HG02885 (cell line): Measurements from ENCODE around the gene ESR2.
A peak's percentile ranks its signal among the peaks of the same experiment; 100 is the strongest.

Experiments
- ATAC-seq: cut with Tn5 transposase; IDR thresholded peaks from one replicate; pipeline ENCODE4 v1.9.1; 2021; ENCODE audit warnings: mild to moderate bottlenecking; ENCODE audit not compliant: unreplicated experiment, poor library complexity

ESR2 gene

DNA sequence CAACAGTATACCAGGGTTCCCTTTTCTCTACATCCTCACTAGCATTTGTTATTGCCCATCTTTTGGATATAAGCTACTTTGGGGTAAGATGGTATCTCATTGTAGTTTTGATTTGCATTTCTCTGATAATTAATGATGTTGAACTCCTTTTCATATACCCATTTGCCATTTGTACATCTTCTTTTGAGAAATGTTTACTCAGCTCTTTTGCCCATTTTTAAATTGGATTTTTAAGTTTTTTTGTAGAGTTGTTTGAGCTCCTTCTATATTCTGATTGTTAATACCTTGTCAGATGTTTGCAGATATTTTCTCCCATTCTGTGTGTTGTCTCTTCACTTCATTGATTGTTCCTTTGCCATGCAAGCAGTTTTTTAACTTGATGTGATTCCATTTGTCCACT, 22.2 kb downstream of the ESR2 start:
- no peak for ATAC-seq

GRCh38 chr14:64266239-64266638, 27.9 kb downstream of the ESR2 start:
- ATAC-seq: no peak

GRCh38 chr14:64265222-64265621, 28.9 kb downstream of the ESR2 start:
- no peak for ATAC-seq

- ATAC-seq: no peak
These were observed 33.8 kb downstream of the ESR2 start for GRCh38 chr14:64260418-64260817.

- no peak for ATAC-seq
These were observed 38.4 kb downstream of the ESR2 start for GRCh38 chr14:64255756-64256155.

DNA sequence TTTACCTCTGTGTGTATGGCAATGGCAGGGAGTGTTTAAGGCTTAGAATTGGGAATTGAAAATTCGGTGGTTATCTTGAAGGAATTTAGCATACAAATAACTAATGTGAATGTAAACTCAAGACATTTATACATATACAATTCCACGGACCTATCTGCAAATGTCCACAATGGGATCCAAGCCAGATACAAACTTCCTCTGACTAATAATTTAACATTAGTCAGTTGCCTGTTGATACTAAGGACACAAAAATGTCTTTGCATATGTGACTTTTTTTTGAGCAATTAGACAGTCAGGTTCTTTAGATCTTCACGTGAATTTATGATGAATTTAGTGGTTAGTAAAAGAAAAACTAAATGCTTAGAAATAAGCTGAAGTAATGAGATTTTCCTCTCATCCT, 40.5 kb downstream of the ESR2 start:
- no peak for ATAC-seq

GRCh38 chr14:64249363-64249762, 44.8 kb downstream of the ESR2 start:
- no peak for ATAC-seq

DNA sequence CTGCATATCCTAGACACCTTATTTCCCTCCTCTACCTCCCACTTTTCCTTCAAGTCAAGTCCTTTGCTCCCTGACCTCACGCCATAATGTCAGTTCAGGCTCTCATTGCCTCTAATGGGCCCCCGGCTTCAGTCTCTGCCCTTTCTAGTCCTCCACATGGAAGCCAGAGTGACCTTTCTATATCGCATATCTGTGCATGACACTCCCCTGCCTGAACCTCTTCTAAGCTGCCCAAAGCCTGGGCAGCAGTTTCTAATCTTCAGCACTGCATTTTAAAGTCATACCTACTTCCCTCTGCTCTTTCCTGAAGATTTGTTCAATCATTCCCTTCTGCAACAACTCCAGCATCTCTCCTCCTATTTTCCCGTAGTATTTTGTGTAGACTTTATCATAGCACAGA, 45.5 kb downstream of the ESR2 start:
- no peak for ATAC-seq

DNA sequence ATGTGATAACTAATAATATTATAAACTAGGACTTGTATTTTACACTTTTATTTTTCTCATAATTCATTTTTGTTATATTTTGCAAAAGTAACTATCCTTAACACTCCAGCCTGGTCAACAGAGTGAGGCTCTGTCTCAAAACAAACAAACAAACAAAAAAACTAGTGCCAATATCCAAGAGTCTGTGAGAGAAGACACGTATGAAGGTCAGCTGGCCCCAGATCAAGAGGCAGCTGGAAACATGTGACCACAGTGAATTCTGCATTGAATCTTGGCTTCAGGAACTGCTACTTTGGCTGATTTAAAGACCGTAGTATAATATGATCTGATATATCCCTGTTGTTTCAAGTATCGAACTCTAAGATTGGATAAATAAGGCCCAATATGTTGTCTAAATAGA, 47.0 kb downstream of the ESR2 start:
- ATAC-seq: no peak

DNA sequence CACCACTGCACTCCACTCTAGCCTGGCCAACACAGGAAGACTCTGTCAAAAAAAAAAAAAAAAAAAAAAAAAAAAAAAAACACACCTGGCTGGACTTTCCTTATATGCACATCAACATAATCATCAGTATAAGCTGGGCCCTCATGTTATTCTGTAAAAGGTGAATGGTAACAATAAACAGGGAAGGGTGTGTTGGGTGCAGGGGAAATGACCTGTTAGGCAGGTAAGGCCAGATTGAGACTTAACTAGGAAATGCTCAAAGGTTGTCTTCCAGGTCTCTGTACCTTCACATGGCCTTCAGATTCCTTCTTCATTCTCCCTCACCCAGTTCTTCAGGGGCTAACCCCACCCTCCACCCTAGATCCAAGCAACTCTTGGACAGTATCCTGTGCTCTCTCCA, 47.5 kb downstream of the ESR2 start:
- no peak for ATAC-seq

GRCh38 chr14:64245491-64245890, 48.7 kb downstream of the ESR2 start:
- no peak for ATAC-seq

DNA sequence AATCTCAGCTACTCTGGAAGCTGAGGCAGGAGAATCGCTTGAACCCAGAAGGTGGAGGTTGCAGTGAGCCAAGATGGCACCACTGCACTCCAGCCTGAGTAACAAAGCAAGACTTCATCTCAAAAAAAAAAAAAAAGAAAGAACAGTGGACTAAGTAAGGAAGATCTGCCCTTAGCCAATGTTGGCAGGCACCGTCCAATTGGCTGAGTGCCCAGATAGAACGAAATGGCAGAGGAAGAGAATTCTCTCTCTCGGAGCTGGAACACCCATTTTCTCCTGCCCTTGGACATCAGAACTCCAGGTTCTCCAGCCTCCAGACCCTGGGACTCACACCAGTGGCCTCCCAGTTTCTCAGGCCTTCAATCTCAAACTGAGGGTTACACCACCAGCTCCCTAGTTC, 49.9 kb downstream of the ESR2 start:
- ATAC-seq: no peak

DNA sequence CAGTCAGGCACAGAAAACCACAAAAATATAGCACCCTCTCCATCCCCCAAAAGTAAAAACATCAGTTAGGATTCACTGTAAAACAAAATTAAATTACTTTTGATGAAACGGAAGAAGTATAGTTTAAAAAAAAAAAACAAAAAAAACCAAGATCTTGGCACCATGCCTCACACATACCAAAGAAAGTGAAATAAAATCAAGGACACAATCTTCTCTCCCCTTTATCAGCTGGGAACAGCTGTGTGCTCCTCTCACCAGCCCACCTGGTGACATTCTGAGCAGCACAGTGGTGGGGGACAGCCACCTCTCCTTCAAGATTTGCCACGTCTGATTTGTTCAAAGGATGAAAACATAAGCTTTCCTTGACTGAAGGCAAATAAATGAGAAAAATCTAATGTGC, 55.5 kb downstream of the ESR2 start:
- ATAC-seq: no peak

DNA sequence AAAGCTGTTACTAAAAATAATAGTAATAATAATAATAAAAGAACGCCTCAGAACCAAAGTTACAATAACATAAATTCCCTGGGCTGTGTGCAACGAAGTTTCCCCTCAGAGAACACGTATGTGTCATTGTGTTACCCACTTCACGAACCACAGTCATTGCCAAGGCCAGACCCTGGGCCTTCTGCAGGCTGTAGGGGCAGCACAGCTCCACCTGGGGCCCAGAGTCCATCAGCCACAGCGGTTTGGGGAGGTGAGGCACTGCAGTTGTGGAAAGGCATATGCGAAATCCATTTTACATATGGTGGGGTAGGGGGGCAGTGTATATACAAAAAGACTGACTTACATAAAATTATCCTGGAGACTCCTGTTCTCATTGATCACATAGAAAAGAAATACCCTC, 56.1 kb downstream of the ESR2 start:
- ATAC-seq: no peak

- peak; percentile 71 for ATAC-seq
These were observed 58.2 kb downstream of the ESR2 start for GRCh38 chr14:64235652-64236640.

GRCh38 chr14:64234877-64235651, 59.1 kb downstream of the ESR2 start:
- ATAC-seq: peak; percentile 6

DNA sequence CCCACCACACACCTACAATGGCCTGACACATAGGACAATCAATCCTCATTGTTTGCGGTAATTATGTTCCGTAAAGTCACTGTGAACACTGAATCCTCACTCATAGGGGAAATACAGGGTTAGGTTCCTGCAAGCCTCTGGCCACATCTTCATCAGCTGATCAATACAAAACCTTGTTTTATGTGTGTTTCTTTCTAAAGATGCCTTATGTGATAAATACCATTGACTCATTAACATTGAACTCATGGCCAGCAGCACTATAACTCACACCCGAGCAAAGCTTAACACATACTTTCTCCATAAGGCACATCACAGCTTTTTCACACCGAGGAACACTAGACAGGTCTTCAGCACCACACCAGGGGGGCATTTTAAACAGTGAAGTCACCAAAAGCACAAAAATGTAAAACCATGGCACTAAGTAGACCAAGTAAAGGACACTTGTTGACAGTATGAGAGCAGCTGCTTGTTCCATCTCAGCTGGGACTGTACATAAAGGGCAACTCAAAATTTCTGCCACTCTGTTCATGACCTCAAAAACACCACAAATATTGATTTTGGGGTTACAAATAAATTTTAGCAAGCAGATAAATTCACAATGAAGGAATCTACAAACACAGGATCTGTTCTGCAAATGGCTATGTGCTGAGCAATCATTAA, 60.5 kb downstream of the ESR2 start:
- ATAC-seq: no peak

- ATAC-seq: no peak
These were observed 61.2 kb downstream of the ESR2 start for GRCh38 chr14:64232944-64233343.

GRCh38 chr14:64232095-64232838, 61.9 kb downstream of the ESR2 start:
- ATAC-seq: no peak

GRCh38 chr14:64229489-64229888, 64.7 kb downstream of the ESR2 start:
- ATAC-seq: no peak
